SHP77 treated with DMSO at 0.1 percent for 48 hours (cell line): ENCODE measurements around the gene NPTXR.

Experiments
- DNase-seq: peaks from one replicate; lab custom pipeline; 2025; lab: John Stamatoyannopoulos, UW

NPTXR gene

DNA sequence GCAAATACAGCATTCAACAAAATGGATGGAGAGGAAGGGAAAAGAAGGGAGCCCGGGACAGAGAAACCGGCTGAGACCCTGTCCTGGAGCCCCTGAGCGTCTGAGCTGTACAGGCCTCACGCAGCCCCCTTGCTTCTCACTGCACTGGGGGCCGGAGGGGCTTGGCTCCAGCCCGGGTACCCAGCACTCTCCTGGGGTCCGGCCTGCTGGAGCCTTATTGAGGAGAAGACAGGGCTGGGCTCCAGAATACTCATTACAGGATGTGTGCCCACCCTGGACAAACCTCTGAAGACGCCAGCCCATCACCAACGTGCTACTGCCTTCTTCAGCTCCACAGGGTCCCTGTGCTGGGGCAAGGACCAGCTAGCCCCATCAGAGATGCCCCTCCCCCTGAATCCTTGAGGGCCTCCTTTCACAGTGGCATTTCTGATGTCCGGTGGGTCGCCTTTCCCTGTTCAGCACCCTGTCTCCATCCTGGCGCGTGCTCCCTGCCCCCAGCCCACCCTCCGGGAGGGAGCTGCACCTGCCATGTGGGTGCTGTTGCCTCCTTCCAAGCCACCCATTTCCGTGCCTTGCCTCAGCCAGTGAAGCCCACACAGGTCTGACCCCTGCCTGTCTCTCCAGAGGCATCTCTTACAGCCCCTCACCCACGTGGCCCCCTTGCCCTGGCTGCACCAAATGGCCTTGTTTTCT, 73.4 kb downstream of the NPTXR start:
- no peak for DNase-seq
